GM12892 (cell line): ENCODE measurements around the gene GRSF1.

Source experiments
- DNase-seq: peaks from one replicate; pipeline ENCODE4 v3.0.0; 2011; ENCODE audit not compliant: insufficient read length
- FAIRE-seq: peaks from 2 replicates; lab custom pipeline; 2011; peaks lifted over from hg19 to GRCh38; lab: Jason Lieb, UNC
- POLR2A ChIP-seq: IDR thresholded peaks from 2 replicates; pipeline ENCODE4 v1.6.1; 2011; ENCODE audit warnings: low read depth, low read length, control low read depth
- POLR2AphosphoS5 ChIP-seq: IDR thresholded peaks from 2 replicates; pipeline ENCODE4 v1.6.1; 2011; ENCODE audit warnings: low read depth, low read length, control low read depth
- TAF1 ChIP-seq: IDR thresholded peaks from 2 replicates; pipeline ENCODE4 v1.6.1; 2011; ENCODE audit warnings: low read depth, mild to moderate bottlenecking, control low read depth, low read length, borderline replicate concordance

GRSF1 gene

GRCh38 chr4:70829492-70829891 is 10.2 kb downstream of the GRSF1 start:
- no peak for TF ChIP-seq TAF1
- no peak for TF ChIP-seq POLR2A
- no peak for TF ChIP-seq POLR2AphosphoS5
- FAIRE-seq, result peak; percentile 9

GRCh38 chr4:70829015-70829414 is 10.7 kb downstream of the GRSF1 start:
- no peak for TF ChIP-seq POLR2AphosphoS5
- no peak for TF ChIP-seq POLR2A
- TF ChIP-seq TAF1, result no peak
- DNase-seq (no peak), FAIRE-seq (no peak)

More at GRCh38 chr4:70829492-70829891, 10.2 kb downstream of the GRSF1 start:
- no peak for DNase-seq

- no peak for FAIRE-seq
- no peak for DNase-seq
Observed at GRCh38 chr4:70818921-70819320, 20.8 kb downstream of the GRSF1 start.

GRCh38 chr4:70818173-70818855 is 21.4 kb downstream of the GRSF1 start:
- TF ChIP-seq POLR2AphosphoS5 (no peak), TAF1 (no peak), POLR2A (no peak; the same call in 1 of the 2 replicates)
- DNase-seq (no peak), FAIRE-seq (peak; percentile 42)

More at GRCh38 chr4:70818921-70819320, 20.8 kb downstream of the GRSF1 start:
- TF ChIP-seq TAF1 (no peak), POLR2A (no peak), POLR2AphosphoS5 (no peak)

DNA sequence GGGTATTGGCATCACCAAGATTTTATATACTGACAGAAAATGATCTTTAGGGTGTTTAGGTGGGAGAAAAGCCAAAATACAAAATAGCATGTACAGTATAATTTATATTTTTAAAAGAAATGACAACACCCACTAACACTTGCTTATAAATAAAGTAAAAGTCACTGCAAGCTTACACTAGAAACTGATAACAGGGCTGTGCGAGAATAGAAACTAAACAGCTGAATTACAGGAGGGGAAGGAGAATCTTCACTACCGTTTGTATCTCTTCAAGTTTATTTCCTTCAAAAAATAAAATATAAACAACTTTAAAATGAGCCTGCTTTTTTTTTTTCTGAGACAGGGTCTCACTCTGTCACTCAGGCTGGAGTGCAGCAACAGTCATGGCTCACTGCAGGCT is 22.8 kb downstream of the GRSF1 start:
- FAIRE-seq, result no peak
- TF ChIP-seq POLR2AphosphoS5 (no peak), POLR2A (no peak), TAF1 (no peak)
- DNase-seq, result no peak

- DNase-seq (no peak), FAIRE-seq (no peak)
- TF ChIP-seq TAF1 (no peak), POLR2AphosphoS5 (no peak)
Observed at GRCh38 chr4:70815370-70815769, 24.3 kb downstream of the GRSF1 start.

DNA sequence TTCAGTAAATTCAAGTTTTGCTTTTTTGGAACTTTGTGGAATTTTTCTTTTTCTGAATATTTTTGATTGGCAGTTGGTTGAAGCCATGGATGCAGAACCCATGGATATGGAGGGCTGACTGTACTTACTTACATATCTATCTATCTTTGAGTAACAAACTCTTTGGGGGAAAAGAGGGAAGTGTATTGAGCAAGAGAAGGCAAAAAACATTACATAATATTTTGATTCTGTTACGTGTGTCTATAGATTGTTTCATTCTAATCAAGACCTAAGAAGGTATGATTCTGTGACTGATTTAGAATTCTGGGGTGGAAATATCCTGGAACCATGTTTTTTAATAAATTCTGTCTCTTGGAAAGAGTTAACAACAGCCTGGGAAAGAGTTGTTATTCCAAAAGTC is 31.5 kb downstream of the GRSF1 start:
- DNase-seq (no peak), FAIRE-seq (no peak)
- TF ChIP-seq POLR2AphosphoS5 (no peak), TAF1 (no peak), POLR2A (no peak)

DNA sequence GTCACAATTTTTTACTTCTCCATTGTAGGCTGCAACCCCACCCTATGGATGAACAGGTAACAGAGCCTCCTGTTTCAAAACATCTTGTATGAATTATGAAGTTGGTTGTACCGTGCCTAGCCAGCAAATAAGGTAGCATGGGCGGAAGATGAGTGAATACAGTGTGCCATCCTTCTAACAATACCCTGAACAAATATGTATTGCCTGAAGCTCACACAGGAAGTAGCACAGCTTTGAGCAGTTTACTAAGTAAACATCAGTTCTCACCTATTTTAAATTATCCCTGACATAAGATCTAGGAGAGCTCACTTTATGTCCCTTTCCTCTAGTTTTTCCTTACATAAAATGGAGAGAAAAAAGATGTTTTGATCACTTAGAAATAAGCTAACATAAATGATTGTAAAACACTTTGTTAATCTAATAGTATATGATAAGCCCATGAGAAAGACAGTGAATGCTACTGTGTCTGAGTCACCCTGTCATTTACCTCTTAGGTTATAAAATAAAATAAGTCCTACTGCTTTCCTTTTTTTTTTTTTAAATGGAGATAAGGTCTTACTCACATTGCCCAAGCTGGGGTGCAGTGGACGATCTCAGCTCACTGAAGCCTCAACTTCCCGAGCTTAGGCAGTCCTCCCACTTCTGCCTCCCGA is 36.6 kb downstream of the GRSF1 start:
- TF ChIP-seq POLR2AphosphoS5 (no peak), POLR2A (no peak), TAF1 (no peak)
- no peak for FAIRE-seq
- DNase-seq, result no peak

DNA sequence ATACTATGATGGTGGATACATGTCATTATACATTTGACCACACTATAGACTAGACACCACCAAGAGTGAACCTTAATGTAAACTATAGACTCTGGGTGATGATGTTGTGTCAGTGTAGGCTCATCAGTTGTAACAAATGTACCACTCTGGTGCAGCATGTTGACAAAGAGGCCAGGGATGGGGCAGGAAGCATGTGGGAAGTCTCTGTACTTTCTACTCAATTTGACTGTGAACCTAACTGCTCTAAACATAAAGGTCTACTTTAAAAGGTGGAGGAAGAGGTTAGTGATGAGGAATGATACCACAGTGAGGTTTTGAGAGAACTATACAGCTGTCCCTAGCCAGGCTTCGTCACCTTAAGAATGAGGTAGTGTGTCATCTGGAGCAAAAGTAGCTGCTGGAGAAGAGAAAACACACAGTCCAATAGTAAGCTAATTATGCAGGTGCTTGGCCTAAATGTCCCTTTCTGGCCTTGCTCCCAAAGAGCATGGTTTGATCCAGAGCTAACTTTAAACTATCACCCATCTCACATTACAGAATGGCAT is 38.4 kb downstream of the GRSF1 start:
- no peak for DNase-seq
- TF ChIP-seq POLR2AphosphoS5, result no peak
- no peak for TF ChIP-seq POLR2A
- TF ChIP-seq TAF1, result no peak
- peak; percentile 21 for FAIRE-seq

- FAIRE-seq, result no peak
- no peak for DNase-seq
- no peak for TF ChIP-seq POLR2A
- no peak for TF ChIP-seq TAF1
- no peak for TF ChIP-seq POLR2AphosphoS5
Observed at GRCh38 chr4:70793626-70794025, 46.1 kb downstream of the GRSF1 start.

DNA sequence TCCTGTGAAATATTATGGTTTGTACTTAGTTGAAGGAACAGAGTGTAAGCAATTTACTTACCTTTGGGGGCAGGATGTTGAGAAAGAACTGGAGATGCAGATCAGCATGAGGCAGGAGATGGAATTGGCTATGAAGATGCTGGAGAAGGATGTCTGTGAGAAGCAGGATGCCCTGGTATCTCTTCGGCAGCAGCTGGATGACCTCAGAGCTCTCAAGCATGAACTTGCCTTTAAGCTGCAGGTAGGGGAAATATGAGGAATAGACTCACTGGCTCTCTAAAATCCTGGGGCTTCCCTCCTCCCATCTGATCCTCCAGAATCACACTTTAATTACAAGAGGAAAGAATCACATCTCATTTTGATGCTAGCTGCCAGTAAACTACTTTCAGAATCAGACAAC is 51.0 kb downstream of the GRSF1 start:
- no peak for FAIRE-seq
- no peak for DNase-seq
- no peak for TF ChIP-seq POLR2A
- TF ChIP-seq POLR2AphosphoS5, result no peak
- TF ChIP-seq TAF1, result no peak

DNA sequence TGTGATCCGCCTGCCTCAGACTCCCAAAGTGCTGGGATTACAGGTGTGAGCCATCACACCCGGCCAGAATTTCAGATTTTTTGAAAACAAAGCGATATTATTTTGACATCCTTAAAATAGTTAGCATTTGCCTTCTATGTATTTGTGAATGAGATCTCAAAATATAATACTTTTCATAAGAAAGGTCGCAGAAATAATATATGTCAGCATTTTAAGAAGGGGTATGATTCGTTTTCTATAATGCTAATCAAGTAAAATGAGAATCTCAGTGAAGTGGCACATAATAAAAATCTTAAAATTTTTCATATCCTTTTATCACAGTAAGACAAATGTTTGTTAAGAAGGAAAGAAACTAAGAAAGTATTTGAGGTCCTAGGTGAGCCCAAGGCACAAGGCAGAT is 52.2 kb downstream of the GRSF1 start:
- no peak for TF ChIP-seq POLR2AphosphoS5
- no peak for TF ChIP-seq TAF1
- TF ChIP-seq POLR2A, result no peak
- FAIRE-seq, result no peak

DNA sequence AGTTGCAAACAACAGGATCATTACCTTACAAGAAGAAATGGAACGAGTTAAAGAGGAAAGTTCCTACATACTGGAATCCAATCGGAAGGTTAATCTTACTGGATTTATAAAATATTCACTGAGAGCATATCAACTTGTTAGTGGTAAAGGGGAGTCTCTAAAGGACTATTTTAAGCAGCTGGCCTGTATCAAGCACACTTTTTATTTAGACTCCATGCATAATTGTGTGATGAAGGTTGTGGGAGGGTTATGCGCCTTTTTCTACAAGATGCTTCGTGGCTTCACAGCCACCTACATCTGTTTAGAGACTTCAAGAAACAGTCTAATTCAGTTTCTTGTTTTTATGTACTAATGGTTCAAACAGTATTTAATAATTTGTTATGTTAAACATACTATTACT is 56.6 kb downstream of the GRSF1 start:
- TF ChIP-seq POLR2AphosphoS5 (no peak), TAF1 (no peak), POLR2A (no peak)
- FAIRE-seq (no peak), DNase-seq (no peak)

More for the DNA sequence above, 52.2 kb downstream of the GRSF1 start:
- no peak for DNase-seq
